GM12878 (cell line): ENCODE measurements around the gene MR1.

Experiments
- ATF2 ChIP-seq: IDR thresholded peaks from 2 replicates; pipeline ENCODE4 v1.6.1; 2012; ENCODE audit warnings: low read length, inconsistent platforms
- CBFB ChIP-seq: IDR thresholded peaks from 2 replicates; pipeline ENCODE4 v1.6.1; 2016; ENCODE audit warnings: antibody characterized with exemption, low read depth
- CREB1 ChIP-seq: IDR thresholded peaks from 2 replicates; pipeline ENCODE4 v1.6.1; 2012; ENCODE audit warnings: low read depth, mild to moderate bottlenecking, inconsistent platforms
- CTCF ChIP-seq, 3 experiments: IDR thresholded peaks in 2 of 3; conservative IDR thresholded peaks in 1 of 3; 2 replicates each; pipeline ENCODE4 v1.5.1; 2011; ENCODE audit warnings: low read depth in 3 of 3, low read length in 3 of 3, mild to moderate bottlenecking in 3 of 3, control low read depth in 2 of 3, moderate library complexity in 2 of 3, inconsistent platforms in 1 of 3, mixed read lengths in 1 of 3; ENCODE audit not compliant: control insufficient read depth in 2 of 3, insufficient read depth in 1 of 3; ENCODE audit errors: extremely low read depth in 1 of 3
- FOS ChIP-seq: IDR thresholded peaks from 3 replicates; pipeline ENCODE4 v1.6.1; 2011; ENCODE audit warnings: borderline replicate concordance; ENCODE audit not compliant: insufficient read length; ENCODE audit errors: extremely low read depth
- HDAC2 ChIP-seq: fragments of 200-600 bp; sonication (generic); IDR thresholded peaks from 2 replicates; pipeline ENCODE4 v1.6.1; 2017
- KAT2A ChIP-seq: conservative IDR thresholded peaks from 2 replicates; pipeline ENCODE4 v1.6.1; 2011; ENCODE audit warnings: low read depth, low read length; ENCODE audit not compliant: control insufficient read depth
- MXI1 ChIP-seq: fragments of 150-350 bp; IDR thresholded peaks from 2 replicates; pipeline ENCODE4 v1.6.1; 2011; ENCODE audit warnings: low read depth, mild to moderate bottlenecking, inconsistent platforms, low read length, improper control_type of control experiment
- POLR2A ChIP-seq: IDR thresholded peaks from 2 replicates; pipeline ENCODE4 v1.6.1; 2011; ENCODE audit warnings: low read depth, mild to moderate bottlenecking, low read length
- POLR2AphosphoS2 ChIP-seq: IDR thresholded peaks from 2 replicates; pipeline ENCODE4 v1.6.1; 2011; ENCODE audit warnings: low read depth, mild to moderate bottlenecking, low read length, improper control_type of control experiment, moderate library complexity
- POLR2AphosphoS5 ChIP-seq: IDR thresholded peaks from 2 replicates; pipeline ENCODE4 v1.6.1; 2011; ENCODE audit warnings: mild to moderate bottlenecking, low read length, inconsistent platforms
- TARDBP ChIP-seq: IDR thresholded peaks from 2 replicates; pipeline ENCODE4 v1.6.1; 2016; ENCODE audit warnings: borderline replicate concordance
- TCF3 ChIP-seq: IDR thresholded peaks from 2 replicates; pipeline ENCODE4 v1.6.1; 2012; ENCODE audit warnings: low read depth, mild to moderate bottlenecking, low read length, borderline replicate concordance; ENCODE audit not compliant: insufficient read depth
- TF ChIP-seq, protein P1 (sequence below): IDR thresholded peaks from 2 replicates; pipeline ENCODE4 v1.6.1; 2011; ENCODE audit warnings: mild to moderate bottlenecking, low read depth, low read length, moderate library complexity; ENCODE audit not compliant: insufficient replicate concordance

GRCh38 chr1:181092883-181093458, 59.2 kb downstream of the MR1 start:
- TF ChIP-seq, protein P1, sequence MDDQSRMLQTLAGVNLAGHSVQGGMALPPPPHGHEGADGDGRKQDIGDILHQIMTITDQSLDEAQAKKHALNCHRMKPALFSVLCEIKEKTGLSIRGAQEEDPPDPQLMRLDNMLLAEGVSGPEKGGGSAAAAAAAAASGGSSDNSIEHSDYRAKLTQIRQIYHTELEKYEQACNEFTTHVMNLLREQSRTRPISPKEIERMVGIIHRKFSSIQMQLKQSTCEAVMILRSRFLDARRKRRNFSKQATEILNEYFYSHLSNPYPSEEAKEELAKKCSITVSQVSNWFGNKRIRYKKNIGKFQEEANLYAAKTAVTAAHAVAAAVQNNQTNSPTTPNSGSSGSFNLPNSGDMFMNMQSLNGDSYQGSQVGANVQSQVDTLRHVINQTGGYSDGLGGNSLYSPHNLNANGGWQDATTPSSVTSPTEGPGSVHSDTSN: no peak
- TF ChIP-seq TCF3 (no peak), POLR2AphosphoS5 (no peak; the same call in 1 of the 2 replicates), TARDBP (no peak), CTCF (IDR thresholded peaks at IDR 0.05 in 2 of 3, conservative IDR thresholded peaks at IDR 0.05 in 1 of 3; ENCODE audit: control insufficient read depth in 2 of 3, extremely low read depth in 1 of 3, insufficient read depth in 1 of 3, low read depth in 3 of 3, low read length in 3 of 3) (no peak), CREB1 (no peak), FOS (no peak), CBFB (no peak), MXI1 (no peak), HDAC2 (no peak), POLR2AphosphoS2 (no peak), POLR2A (no peak), ATF2 (no peak), KAT2A (no peak)
